NCI-H460 (cell line): ENCODE data around the gene SMIM45. TPM values are rescaled to one million over a fixed set of nuclear protein-coding genes. Genes with fewer than 3 reads are reported as not detected.
A peak's percentile ranks its signal among the peaks of the same experiment; 100 is the strongest.

Experiments
- DNase-seq: peaks from one replicate; pipeline ENCODE4 v3.0.0-alpha.2; 2016; ENCODE audit warnings: low read depth; ENCODE audit errors: extremely low read depth
- total RNA-seq: library from RNA; depleted of rRNA; stranded (reverse); fragments of >200 nt; shearing (Covaris generic); gene quantifications from 2 replicates; pipeline ENCODE4 v1.2.3, GENCODE V29; 2014; rRNA removed

SMIM45 gene

GRCh38 chr22:41995211-41995610, 43.3 kb downstream of the SMIM45 start:
- no peak for DNase-seq

- no peak for DNase-seq
Measured at GRCh38 chr22:41996826-41997225, 44.9 kb downstream of the SMIM45 start.

DNA sequence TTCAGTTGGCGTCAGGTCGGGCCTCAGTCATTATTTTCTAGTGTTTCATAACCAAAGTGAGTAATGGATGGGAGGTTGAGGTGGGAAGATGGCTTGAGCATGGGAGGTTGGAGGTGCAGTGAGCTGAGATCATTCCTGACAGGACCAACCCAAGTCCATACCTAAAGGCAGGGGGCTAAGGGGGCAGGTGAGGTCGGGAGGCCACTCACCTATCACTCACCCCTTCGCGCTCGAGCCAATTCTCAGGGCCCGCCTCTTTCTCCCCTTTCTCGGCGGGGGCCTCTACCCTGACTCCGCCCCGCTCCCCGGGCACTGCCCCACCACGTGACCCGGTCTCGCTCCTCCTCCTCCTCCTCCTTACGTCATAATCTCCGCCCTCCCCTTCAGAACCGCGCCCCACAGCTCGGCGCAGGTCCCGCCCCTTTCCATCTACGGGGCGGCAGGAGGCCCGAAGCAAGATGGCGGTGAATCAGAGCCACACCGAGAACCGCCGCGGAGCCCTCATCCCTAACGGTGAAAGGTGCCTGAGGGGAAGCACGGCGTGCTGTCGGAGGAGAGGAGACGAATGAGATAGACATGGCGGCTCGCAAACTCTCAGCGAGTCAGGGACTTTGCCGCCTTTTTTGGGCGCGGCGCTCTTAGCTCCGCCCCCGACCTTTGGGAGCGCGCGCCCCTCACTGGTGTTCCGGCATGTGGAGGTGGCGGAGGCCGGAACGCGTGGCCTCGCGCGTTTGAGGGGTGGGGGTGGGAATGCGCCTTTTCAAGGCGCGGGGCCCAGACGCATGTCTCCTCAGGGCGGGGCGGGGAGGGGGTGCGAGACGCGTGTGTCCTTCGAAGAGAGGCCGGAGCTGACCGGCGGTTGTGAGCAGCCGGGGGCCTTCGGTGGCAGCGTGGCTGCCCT, 46.7 kb downstream of the SMIM45 start, which contains the start of gene WBP2NL:
TSS of gene WBP2NL (plus strand) at position 428 of the 901 bp plus-strand sequence. CDS start at position 459, 31 bp downstream.
- peak; percentile 84 for DNase-seq

GRCh38 chr22:42000466-42000865, 48.5 kb downstream of the SMIM45 start:
- DNase-seq = no peak

GRCh38 chr22:42001121-42001520, 49.2 kb downstream of the SMIM45 start:
- no peak for DNase-seq

GRCh38 chr22:42001706-42002105, 49.8 kb downstream of the SMIM45 start:
- DNase-seq = no peak

DNA sequence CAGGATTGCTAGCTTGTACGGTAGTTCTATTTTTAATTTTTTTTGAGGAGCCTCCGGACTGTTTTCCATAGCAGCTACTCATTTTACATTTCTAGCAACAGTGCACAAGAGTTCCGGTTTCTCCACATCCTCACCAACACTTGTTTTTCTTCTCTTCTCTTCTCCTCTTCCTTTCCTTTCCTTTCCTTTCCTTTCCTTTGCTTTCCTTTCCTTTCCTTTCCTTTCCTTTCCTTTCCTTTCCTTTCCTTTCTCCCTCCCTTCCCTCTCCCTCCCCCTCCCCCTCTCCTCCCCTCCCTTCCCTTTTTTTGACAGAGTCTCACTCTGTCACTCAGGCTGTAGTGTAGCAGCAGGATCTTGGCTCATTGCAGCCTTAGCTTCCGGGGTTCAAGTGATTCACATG, 56.0 kb downstream of the SMIM45 start:
- DNase-seq = no peak

Other genes starting within 250 kb of the SMIM45 start
- gene CCDC134, start 151.5 kb upstream of the SMIM45 start, total RNA-seq = 5.5 and 5.9 TPM in 2 replicates
- gene SREBF2, start 119.0 kb upstream of the SMIM45 start, total RNA-seq = 29.5 and 29.9 TPM in 2 replicates
- not detected in 2 replicates for gene SHISA8, start 37.1 kb upstream of the SMIM45 start, total RNA-seq
- gene TNFRSF13C, start 25.3 kb upstream of the SMIM45 start, total RNA-seq = 0.20 and 0.27 TPM in 2 replicates
- gene CENPM, start 5.0 kb upstream of the SMIM45 start, total RNA-seq = 20.7 and 22.9 TPM in 2 replicates
- gene SEPTIN3, start 17.3 kb downstream of the SMIM45 start, total RNA-seq = 0.35 and 0.45 TPM in 2 replicates
- gene WBP2NL, start 46.6 kb downstream of the SMIM45 start, total RNA-seq = 0.78 and 1.2 TPM in 2 replicates
- 28.0 and 29.5 TPM in 2 replicates for gene NAGA, start 118.7 kb downstream of the SMIM45 start, total RNA-seq
- 1.5 and 1.8 TPM in 2 replicates for gene PHETA2, start 122.1 kb downstream of the SMIM45 start, total RNA-seq
- gene SMDT1, start 127.5 kb downstream of the SMIM45 start, total RNA-seq = 10.4 and 16.7 TPM in 2 replicates
- 68.2 and 73.3 TPM in 2 replicates for gene NDUFA6, start 138.6 kb downstream of the SMIM45 start, total RNA-seq
- gene CYP2D6, start 178.7 kb downstream of the SMIM45 start, total RNA-seq = 0.17 and 0.59 TPM in 2 replicates